ENCODE measurements around the gene TRAK1.
"Not testable (repeated sequence)": the region's sequence is repeated elsewhere in the genome, so short reads cannot be mapped to it uniquely, and the experiment has no call there.

The TRAK1 gene

GRCh38 chr3:42098171-42098570 lies 7.0 kb downstream of the TRAK1 start:
- no peak for DNase-seq

GRCh38 chr3:42099020-42099765 lies 8.0 kb downstream of the TRAK1 start:
- DNase-seq: no peak

- DNase-seq: no peak
Observed at GRCh38 chr3:42101048-42101447, 9.9 kb downstream of the TRAK1 start.

- no peak for DNase-seq
Observed at GRCh38 chr3:42101481-42101880, 10.3 kb downstream of the TRAK1 start.

- no peak for DNase-seq
Observed at GRCh38 chr3:42102571-42102970, 11.4 kb downstream of the TRAK1 start.

GRCh38 chr3:42103921-42104665 lies 12.9 kb downstream of the TRAK1 start:
- not testable (repeated sequence) for DNase-seq

GRCh38 chr3:42105994-42106393 lies 14.8 kb downstream of the TRAK1 start:
- not testable (repeated sequence) for DNase-seq

- DNase-seq: no peak
Observed at GRCh38 chr3:42106646-42107045, 15.5 kb downstream of the TRAK1 start.

- no peak for DNase-seq
Observed at GRCh38 chr3:42110631-42111030, 19.5 kb downstream of the TRAK1 start.

GRCh38 chr3:42114130-42114725 lies 23.1 kb downstream of the TRAK1 start:
- no peak for DNase-seq

GRCh38 chr3:42115215-42115614 lies 24.1 kb downstream of the TRAK1 start:
- DNase-seq: no peak

GRCh38 chr3:42115946-42116345 lies 24.8 kb downstream of the TRAK1 start:
- DNase-seq: no peak

- no peak for DNase-seq
Observed at GRCh38 chr3:42116466-42116865, 25.3 kb downstream of the TRAK1 start.

- DNase-seq: no peak
Observed at GRCh38 chr3:42117175-42118008, 26.2 kb downstream of the TRAK1 start.

GRCh38 chr3:42118762-42119361 lies 27.7 kb downstream of the TRAK1 start:
- peak in 1 of 2 experiments; percentile 32 for DNase-seq

GRCh38 chr3:42119561-42120355 lies 28.6 kb downstream of the TRAK1 start:
- DNase-seq: no peak

- DNase-seq: no peak
Observed at GRCh38 chr3:42120866-42121265, 29.7 kb downstream of the TRAK1 start.

- DNase-seq: no peak
Observed at GRCh38 chr3:42122261-42123011, 31.3 kb downstream of the TRAK1 start.

- no peak for DNase-seq
Observed at GRCh38 chr3:42123012-42123581, 31.9 kb downstream of the TRAK1 start.

- DNase-seq: no peak
Observed at GRCh38 chr3:42123824-42124658, 32.9 kb downstream of the TRAK1 start.
